ENCODE measurements around the gene VWA1.

DNA sequence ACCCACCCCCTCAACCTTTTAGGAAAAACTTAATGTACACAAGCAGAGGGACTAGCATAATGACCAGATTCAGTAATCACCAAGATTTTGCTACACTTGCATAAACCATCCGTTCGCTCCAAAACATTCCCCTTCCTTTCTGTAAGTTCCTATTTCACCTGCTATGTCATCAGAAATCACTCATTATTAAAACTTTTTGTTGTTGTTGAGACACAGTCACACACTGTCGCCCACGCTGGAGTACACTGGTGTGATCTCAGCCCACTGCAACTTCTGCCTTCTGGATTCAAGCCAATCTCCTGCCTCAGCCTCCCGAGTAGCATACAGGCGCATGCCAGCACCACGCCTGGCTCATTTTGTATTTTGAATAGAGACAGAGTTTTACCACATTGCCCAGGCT is 31.8 kb upstream of the VWA1 start:
- TF ChIP-seq POLR2A (IDR thresholded peaks at IDR 0.05) (no peak), EP300 (IDR thresholded peaks at IDR 0.05) (no peak)
- TF ChIP-seq, protein P1, sequence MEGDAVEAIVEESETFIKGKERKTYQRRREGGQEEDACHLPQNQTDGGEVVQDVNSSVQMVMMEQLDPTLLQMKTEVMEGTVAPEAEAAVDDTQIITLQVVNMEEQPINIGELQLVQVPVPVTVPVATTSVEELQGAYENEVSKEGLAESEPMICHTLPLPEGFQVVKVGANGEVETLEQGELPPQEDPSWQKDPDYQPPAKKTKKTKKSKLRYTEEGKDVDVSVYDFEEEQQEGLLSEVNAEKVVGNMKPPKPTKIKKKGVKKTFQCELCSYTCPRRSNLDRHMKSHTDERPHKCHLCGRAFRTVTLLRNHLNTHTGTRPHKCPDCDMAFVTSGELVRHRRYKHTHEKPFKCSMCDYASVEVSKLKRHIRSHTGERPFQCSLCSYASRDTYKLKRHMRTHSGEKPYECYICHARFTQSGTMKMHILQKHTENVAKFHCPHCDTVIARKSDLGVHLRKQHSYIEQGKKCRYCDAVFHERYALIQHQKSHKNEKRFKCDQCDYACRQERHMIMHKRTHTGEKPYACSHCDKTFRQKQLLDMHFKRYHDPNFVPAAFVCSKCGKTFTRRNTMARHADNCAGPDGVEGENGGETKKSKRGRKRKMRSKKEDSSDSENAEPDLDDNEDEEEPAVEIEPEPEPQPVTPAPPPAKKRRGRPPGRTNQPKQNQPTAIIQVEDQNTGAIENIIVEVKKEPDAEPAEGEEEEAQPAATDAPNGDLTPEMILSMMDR (IDR thresholded peaks at IDR 0.05) = no peak

Measured in tibial nerve (tissue), 4 donors.